K562 (cell line): ENCODE results near the gene NBEAL2.

ENCODE experiments used
- CTCF ChIP-seq, 3 experiments: IDR thresholded peaks in 2 of 3; conservative IDR thresholded peaks in 1 of 3; 2 replicates each; pipeline ENCODE4 v1.5.1; 2011 to 2012; ENCODE audit warnings: low read length in 3 of 3, mild to moderate bottlenecking in 3 of 3, control low read depth in 2 of 3, improper control_type of control experiment in 1 of 3, inconsistent platforms in 1 of 3, low read depth in 1 of 3, mixed read lengths in 1 of 3, moderate library complexity in 1 of 3; ENCODE audit not compliant: insufficient read depth in 2 of 3
- KLF6 ChIP-seq: fragments of 250-450 bp; sonication (Bioruptor Pico); IDR thresholded peaks from 2 replicates; pipeline ENCODE4 v1.4.0; 2020; ENCODE audit warnings: mild to moderate bottlenecking, moderate library complexity, borderline replicate concordance
- PML ChIP-seq: IDR thresholded peaks from 2 replicates; pipeline ENCODE4 v1.6.1; 2012; ENCODE audit warnings: low read length, inconsistent platforms
- TAL1 ChIP-seq: fragments of 450-650 bp; IDR thresholded peaks from 2 replicates; pipeline ENCODE4 v1.6.1; 2016; ENCODE audit warnings: mild to moderate bottlenecking
- ZBTB43 ChIP-seq: sonication (generic); formaldehyde crosslinking; IDR thresholded peaks from 2 replicates; pipeline ENCODE4 v1.8.0; 2023; ENCODE audit warnings: mild to moderate bottlenecking, missing genetic modification reagents
- ZFP36 ChIP-seq: fragments of 150-350 bp; IDR thresholded peaks from 2 replicates; pipeline ENCODE4 v1.6.1; 2018; ENCODE audit warnings: low read length, low read depth; ENCODE audit not compliant: partially characterized antibody

- TF ChIP-seq PML, result no peak
- TF ChIP-seq KLF6, result no peak
- no peak for TF ChIP-seq TAL1
- TF ChIP-seq CTCF (IDR thresholded peaks at IDR 0.05 in 2 of 3, conservative IDR thresholded peaks at IDR 0.05 in 1 of 3; ENCODE audit: insufficient read depth in 2 of 3, low read depth in 1 of 3, low read length in 3 of 3), result no peak
- no peak for TF ChIP-seq ZBTB43 (CRISPR knock-in tag)
- no peak for TF ChIP-seq ZFP36
Observed at GRCh38 chr3:47013231-47013630, 33.8 kb downstream of the NBEAL2 start.
